Measurements from ENCODE around the gene ELF1. TPM values are rescaled to one million over a fixed set of nuclear protein-coding genes. Genes with fewer than 3 reads are reported as not detected.
A peak's percentile ranks its signal among the peaks of the same experiment; 100 is the strongest.

ELF1 gene
- total and polyA plus RNA-seq, 2 of the 8 experiments (the other 6 are each of a cell fraction or from before 2014, with no cell fraction given), result 5.6 to 18.2 TPM

DNA sequence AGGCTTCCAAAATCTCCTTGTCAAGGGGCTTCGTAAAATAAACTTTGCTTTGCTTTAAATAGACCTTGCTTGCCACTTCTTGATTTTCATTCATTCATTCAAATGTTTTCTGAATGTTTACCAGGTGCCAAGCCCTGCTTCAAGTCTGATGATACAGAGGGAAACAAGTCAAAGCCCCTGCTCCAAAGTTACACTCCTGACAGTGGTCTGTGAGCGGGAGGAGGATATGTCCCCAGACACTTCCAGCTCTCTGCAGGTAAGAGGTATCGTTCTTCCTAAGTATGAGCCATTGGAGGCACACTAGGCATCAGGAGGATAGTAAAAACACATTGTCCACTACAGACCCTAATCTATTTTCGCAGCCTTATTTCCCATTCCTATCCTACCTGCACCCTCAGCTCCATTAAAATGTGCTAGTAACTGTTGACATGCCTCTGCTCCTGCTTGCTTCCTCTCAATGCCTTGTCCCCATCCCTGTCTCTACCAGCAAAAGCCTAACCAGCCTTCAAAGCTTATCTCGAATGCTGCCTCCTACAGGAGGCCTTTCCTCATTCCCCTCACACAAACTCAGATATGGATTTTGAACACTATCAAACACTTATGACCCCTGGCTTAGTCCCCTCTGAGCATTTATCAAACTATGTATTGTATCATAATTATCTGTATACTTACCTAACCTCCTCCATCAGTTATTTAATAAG lies 36.0 kb upstream of the ELF1 start:
- Histone ChIP-seq H3K4ac (replicated peaks; ENCODE audit: insufficient read length, low read depth, low read length) (no peak overlapping the region), H2BK12ac (ENCODE audit: low read depth, low read length) (no peak overlapping the region), H3K36me3 (ENCODE audit: control insufficient read depth in 2 of 4, insufficient read depth in 4 of 4, low read length in 3 of 4) (no peaks in the 10 kb centered on the region), H2AFZ (ENCODE audit: low read length) (no peak overlapping the region), H3K14ac (ENCODE audit: insufficient read length) (no peak overlapping the region), H3K23me2 (ENCODE audit: low read depth, low read length) (peaks cover 3% of the 10 kb centered on the region; the same call in 1 of the 2 replicates), H2BK5ac (ENCODE audit: low read depth, low read length) (no peak overlapping the region), H2BK20ac (ENCODE audit: low read length) (no peak overlapping the region), H3K23ac (ENCODE audit: insufficient read length) (no peak overlapping the region), H3K9ac (replicated peaks in 1 of 4; ENCODE audit: extremely low read depth in 1 of 4, low read depth in 3 of 4, low read length in 3 of 4) (no peak overlapping the region; a peak in 1 of 7 replicates), H3K79me1 (ENCODE audit: low read depth, low read length) (no peaks in the 10 kb centered on the region; the same call in 1 of the 2 replicates), H4K5ac (ENCODE audit: insufficient read length, low read depth, low read length) (no peak overlapping the region), H3K9me3 (ENCODE audit: insufficient read depth in 2 of 2, low read depth in 1 of 2, low read length in 1 of 2) (no peaks in the 10 kb centered on the region), H3K27me3 (replicated peaks in 1 of 4; ENCODE audit: control insufficient read depth in 3 of 4, extremely low read depth in 1 of 4, insufficient read depth in 3 of 4, low read length in 3 of 4) (no peaks in the 10 kb centered on the region), H3K56ac (replicated peaks; ENCODE audit: insufficient read length, low read depth, low read length) (no peak overlapping the region), H2BK15ac (ENCODE audit: low read length) (no peak overlapping the region), H3K4me1 (replicated peaks in 1 of 4; ENCODE audit: control insufficient read depth in 3 of 4, insufficient read depth in 4 of 4, low read length in 3 of 4) (peaks cover 0 to 3% (median 2%) of the 10 kb centered on the region in 4 experiments; a peak in 2 of 7 replicates), H3K4me2 (ENCODE audit: insufficient read depth in 1 of 2, low read depth in 2 of 2, low read length in 2 of 2) (no peak overlapping the region), H4K91ac (replicated peaks; ENCODE audit: insufficient read length, low read length) (no peak overlapping the region), H3K18ac (ENCODE audit: extremely low read depth, low read length) (no peak overlapping the region), H2AK5ac (ENCODE audit: low read depth, low read length) (no peak overlapping the region), H4K8ac (ENCODE audit: extremely low read depth, insufficient read depth, low read length) (no peak overlapping the region), H3K27ac (ENCODE audit: low read depth, low read length) (no peak overlapping the region), H3K4me3 (ENCODE audit: extremely low read depth in 1 of 4, insufficient read depth in 2 of 4, low read depth in 3 of 4, low read length in 4 of 4) (no peak overlapping the region), H4K20me1 (replicated peaks in 1 of 2; ENCODE audit: control insufficient read depth in 1 of 2, insufficient read depth in 2 of 2, low read length in 2 of 2) (peaks cover 0 to 3% of the 10 kb centered on the region in 2 experiments), H3K79me2 (ENCODE audit: control insufficient read depth in 1 of 2, insufficient read depth in 2 of 2, low read length in 2 of 2) (peaks cover 0 to 33% of the 10 kb centered on the region in 2 experiments; a peak in 2 of 4 replicates), H2BK120ac (replicated peaks; ENCODE audit: low read depth, low read length) (no peak overlapping the region)
- no peak for DNase-seq (ENCODE audit: low read depth in 1 of 2, low spot score in 2 of 2)
- POLR2A ChIA-PET (ENCODE audit: partially characterized antibody), result interaction anchor here (0.8 to 1.7 kb wide), 4 partner anchors 52 to 266 kb away, joined by 3 to 4 read pairs (median 4); partner anchors contain the start of gene SLC25A15
- peak; percentile 19 for FAIRE-seq
- WGBS, 2 experiments (ENCODE audit: extremely low coverage in 1 of 2, insufficient coverage in 1 of 2, insufficient read length in 1 of 2, insufficient replicate concordance in 2 of 2, low coverage in 1 of 2, low lambda C conversion rate in 2 of 2, missing lambda C conversion rate in 1 of 2), result 88% methylated on average over 5 of the region's 5 CpGs; no CpG with 5 or more reads in 1 of the 2 experiments
- CTCF ChIA-PET (ENCODE audit: partially characterized antibody), result interaction anchor here (0.5 to 2.4 kb wide), 31 partner anchors 9 to 1597 kb away, joined by 3 to 9 read pairs (median 4); partner anchors contain the start of gene ELF1
- TF ChIP-seq, protein P1, sequence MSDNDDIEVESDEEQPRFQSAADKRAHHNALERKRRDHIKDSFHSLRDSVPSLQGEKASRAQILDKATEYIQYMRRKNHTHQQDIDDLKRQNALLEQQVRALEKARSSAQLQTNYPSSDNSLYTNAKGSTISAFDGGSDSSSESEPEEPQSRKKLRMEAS (IDR thresholded peaks at IDR 0.05), result no peak
- no peak for TF ChIP-seq RBBP5 (IDR thresholded peaks at IDR 0.05; ENCODE audit: borderline replicate concordance, low read depth, low read length)
- TF ChIP-seq BACH1 (IDR thresholded peaks at IDR 0.05; ENCODE audit: low read length), result no peak
- TF ChIP-seq RAD21 (IDR thresholded peaks at IDR 0.05 in 1 of 2, conservative IDR thresholded peaks at IDR 0.05 in 1 of 2; ENCODE audit: low read depth in 2 of 2, low read length in 2 of 2), result peak; percentile 22 to 26; a peak in 2 of 4 replicates
- TF ChIP-seq SUZ12 (IDR thresholded peaks at IDR 0.05; ENCODE audit: low read length), result no peak
- TF ChIP-seq TBP (IDR thresholded peaks at IDR 0.05; ENCODE audit: low read depth, low read length), result no peak
- no peak for TF ChIP-seq GTF2F1 (IDR thresholded peaks at IDR 0.05; ENCODE audit: borderline replicate concordance, low read depth, low read length)
- TF ChIP-seq, protein P2, sequence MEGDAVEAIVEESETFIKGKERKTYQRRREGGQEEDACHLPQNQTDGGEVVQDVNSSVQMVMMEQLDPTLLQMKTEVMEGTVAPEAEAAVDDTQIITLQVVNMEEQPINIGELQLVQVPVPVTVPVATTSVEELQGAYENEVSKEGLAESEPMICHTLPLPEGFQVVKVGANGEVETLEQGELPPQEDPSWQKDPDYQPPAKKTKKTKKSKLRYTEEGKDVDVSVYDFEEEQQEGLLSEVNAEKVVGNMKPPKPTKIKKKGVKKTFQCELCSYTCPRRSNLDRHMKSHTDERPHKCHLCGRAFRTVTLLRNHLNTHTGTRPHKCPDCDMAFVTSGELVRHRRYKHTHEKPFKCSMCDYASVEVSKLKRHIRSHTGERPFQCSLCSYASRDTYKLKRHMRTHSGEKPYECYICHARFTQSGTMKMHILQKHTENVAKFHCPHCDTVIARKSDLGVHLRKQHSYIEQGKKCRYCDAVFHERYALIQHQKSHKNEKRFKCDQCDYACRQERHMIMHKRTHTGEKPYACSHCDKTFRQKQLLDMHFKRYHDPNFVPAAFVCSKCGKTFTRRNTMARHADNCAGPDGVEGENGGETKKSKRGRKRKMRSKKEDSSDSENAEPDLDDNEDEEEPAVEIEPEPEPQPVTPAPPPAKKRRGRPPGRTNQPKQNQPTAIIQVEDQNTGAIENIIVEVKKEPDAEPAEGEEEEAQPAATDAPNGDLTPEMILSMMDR (IDR thresholded peaks at IDR 0.05; ENCODE audit: control extremely low read depth in 1 of 3, insufficient read depth in 1 of 3, low read depth in 1 of 3, low read length in 3 of 3), result peak in 2 of 3 experiments; percentile 29 to 68; a peak in 2 of 4 replicates
